WI38 (cell line): ENCODE data around the gene USF3.

Experiments used
- H3K4me3 ChIP-seq: 2 replicates; pipeline ENCODE4 v1.5.1; 2011; ENCODE audit warnings: low read depth, mild to moderate bottlenecking, control low read depth, low read length
- CTCF ChIP-seq: IDR thresholded peaks from 2 replicates; pipeline ENCODE4 v1.5.1; 2012; ENCODE audit warnings: low read depth, mild to moderate bottlenecking, control low read depth, low read length

USF3 gene

GRCh38 chr3:113659101-113659541, 37.3 kb downstream of the USF3 start:
- no peak for TF ChIP-seq CTCF
- no peak overlapping the region for H3K4me3 ChIP-seq

DNA sequence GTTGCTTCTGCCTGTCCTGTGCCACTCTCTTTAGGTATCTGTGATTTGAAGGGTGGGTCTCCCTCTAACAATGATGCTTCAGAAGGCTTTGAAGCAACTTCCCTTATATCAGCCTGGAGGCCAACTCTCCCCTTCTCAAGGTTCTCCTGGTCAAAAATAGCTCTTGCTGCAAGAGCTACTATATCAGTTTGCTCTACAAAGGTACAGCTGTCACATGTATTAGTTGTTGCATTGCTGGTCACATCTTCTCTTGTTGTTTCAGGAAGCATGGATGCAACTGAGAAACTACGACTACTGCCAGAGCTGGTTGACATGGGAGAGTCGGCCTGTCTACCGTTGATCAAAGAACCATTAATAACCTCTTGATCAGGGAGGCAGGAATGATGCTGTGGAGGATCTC, 38.3 kb downstream of the USF3 start:
- no peak for TF ChIP-seq CTCF
- H3K4me3 ChIP-seq = no peak overlapping the region

DNA sequence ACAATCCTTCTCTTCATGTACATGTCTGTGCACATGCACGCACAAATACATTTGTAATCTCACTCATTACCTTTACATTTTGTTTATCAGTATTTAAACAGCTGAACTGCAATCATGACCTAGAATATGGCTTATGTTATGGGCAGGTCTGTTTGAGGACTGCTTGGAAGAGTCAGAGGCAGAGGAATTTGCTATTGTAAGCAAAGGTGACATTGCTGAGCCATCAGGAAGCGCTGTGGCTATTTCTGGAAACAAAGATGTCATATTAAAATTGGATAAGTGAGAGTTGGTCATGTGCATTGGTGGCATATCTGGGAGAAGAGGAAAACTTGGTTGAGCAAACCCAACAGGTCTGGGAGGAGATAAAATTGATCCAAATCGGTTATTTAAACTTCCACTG, 41.6 kb downstream of the USF3 start:
- TF ChIP-seq CTCF = no peak
- no peak overlapping the region for H3K4me3 ChIP-seq

GRCh38 chr3:113654310-113654709, 42.1 kb downstream of the USF3 start:
- TF ChIP-seq CTCF = no peak
- H3K4me3 ChIP-seq = no peak overlapping the region

- H3K4me3 ChIP-seq = no peak overlapping the region
- TF ChIP-seq CTCF = no peak
These were observed 47.1 kb downstream of the USF3 start for GRCh38 chr3:113649174-113649845.

DNA sequence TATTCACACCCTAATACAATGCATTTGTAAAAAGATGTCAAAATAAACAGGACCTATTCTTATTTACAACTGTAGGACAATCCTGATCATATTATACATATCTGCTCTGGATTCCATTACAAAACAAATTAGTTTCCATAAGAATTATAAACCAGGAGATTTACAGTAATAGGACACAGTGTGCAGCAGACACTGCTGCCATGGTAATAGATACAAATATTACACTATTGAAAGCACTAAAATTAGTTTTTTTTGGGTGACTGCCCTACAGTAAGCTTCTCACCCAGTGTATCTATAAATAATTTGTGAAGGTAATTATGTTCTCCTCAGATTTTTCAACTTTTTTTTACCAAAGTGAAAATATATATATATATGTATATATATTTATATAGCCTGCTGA, 47.9 kb downstream of the USF3 start:
- no peak overlapping the region for H3K4me3 ChIP-seq

More for the DNA sequence above, 47.9 kb downstream of the USF3 start:
- TF ChIP-seq CTCF = no peak
